ENCODE data around the gene ERC1. TPM values are rescaled to one million over a fixed set of nuclear protein-coding genes. Genes with fewer than 3 reads are reported as not detected.

ERC1 gene
- total and polyA plus RNA-seq, 8 donors: 34.9 to 64.9 (median 40.8) TPM

DNA sequence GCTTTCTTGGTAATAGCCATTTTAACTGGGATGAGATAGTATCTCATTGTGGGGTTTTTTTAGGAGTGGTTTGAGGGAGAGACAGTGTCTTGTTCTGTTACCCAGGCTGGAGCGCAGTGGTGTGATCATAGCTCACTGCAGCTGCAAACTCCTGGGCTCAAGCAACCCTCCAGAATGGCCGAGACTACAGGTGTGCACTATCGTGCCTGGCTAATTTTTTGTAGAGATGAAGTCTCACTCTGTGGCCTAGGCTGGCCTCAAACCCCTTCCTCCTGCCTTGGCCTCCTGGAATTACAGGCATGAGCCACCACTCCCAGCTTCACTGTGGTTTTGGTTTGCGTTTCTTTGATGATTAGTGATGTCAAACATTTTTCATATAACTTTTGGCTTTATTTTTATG is 293.6 kb downstream of the ERC1 start:
- peaks cover 0 to 11% of the 10 kb centered on the region in 2 donors for H3K4me1 ChIP-seq
- H3K9me3 ChIP-seq: no peaks in the 10 kb centered on the region
- no peaks in the 10 kb centered on the region for H3K27me3 ChIP-seq
- no peak for DNase-seq
- no peak overlapping the region for H3K4me3 ChIP-seq
- TF ChIP-seq, protein P1, sequence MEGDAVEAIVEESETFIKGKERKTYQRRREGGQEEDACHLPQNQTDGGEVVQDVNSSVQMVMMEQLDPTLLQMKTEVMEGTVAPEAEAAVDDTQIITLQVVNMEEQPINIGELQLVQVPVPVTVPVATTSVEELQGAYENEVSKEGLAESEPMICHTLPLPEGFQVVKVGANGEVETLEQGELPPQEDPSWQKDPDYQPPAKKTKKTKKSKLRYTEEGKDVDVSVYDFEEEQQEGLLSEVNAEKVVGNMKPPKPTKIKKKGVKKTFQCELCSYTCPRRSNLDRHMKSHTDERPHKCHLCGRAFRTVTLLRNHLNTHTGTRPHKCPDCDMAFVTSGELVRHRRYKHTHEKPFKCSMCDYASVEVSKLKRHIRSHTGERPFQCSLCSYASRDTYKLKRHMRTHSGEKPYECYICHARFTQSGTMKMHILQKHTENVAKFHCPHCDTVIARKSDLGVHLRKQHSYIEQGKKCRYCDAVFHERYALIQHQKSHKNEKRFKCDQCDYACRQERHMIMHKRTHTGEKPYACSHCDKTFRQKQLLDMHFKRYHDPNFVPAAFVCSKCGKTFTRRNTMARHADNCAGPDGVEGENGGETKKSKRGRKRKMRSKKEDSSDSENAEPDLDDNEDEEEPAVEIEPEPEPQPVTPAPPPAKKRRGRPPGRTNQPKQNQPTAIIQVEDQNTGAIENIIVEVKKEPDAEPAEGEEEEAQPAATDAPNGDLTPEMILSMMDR (IDR thresholded peaks at IDR 0.05): no peak
- no peaks in the 10 kb centered on the region for H3K36me3 ChIP-seq
- H3K27ac ChIP-seq: no peak overlapping the region
- no peak for ATAC-seq
- intact Hi-C loops (cut with DNase I): no loop called here

DNA sequence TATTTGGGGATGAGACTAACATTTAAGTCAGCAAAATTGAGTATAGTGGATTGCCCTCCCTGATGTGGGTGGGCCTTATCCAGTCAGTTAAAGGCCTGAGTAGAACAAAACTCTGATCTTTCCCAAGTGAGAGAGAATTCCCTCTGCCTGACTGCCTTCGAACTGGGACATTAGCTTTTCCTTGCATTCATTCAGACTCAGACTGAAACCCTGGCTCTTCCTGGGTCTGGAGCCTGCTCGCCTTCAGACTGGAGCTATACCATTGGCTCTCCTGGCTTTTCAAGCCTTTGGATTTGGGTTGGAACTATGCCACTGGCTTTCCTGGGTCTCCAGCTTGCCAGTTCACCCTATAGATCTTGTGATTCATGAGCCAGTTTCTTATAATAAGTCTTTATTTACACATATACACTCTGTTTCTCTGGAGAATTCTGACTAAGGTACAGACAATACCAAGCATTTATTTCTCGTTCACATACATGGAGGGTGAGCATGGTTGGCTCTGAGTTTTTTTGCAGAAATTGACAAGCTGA is 296.5 kb downstream of the ERC1 start:
- H3K27me3 ChIP-seq: no peaks in the 10 kb centered on the region
- intact Hi-C loops (cut with DNase I): no loop called here
- no peak for ATAC-seq

GRCh38 chr12:1288333-1288732 is 297.3 kb downstream of the ERC1 start:
- Histone ChIP-seq H3K27ac (no peak overlapping the region), H3K27me3 (no peaks in the 10 kb centered on the region), H3K36me3 (no peaks in the 10 kb centered on the region), H3K4me1 (peaks cover 4 to 22% of the 10 kb centered on the region in 2 donors), H3K9me3 (no peaks in the 10 kb centered on the region), H3K4me3 (no peak overlapping the region)
- TF ChIP-seq, protein P1 (IDR thresholded peaks at IDR 0.05): no peak
- no peak for ATAC-seq
- no peak for DNase-seq
- intact Hi-C loops (cut with DNase I): no loop called here

More for the DNA sequence above, 296.5 kb downstream of the ERC1 start:
- TF ChIP-seq, protein P1 (IDR thresholded peaks at IDR 0.05): no peak
- peaks cover 4 to 22% of the 10 kb centered on the region in 2 donors for H3K4me1 ChIP-seq
- no peak overlapping the region for H3K4me3 ChIP-seq
- no peak for DNase-seq
- no peaks in the 10 kb centered on the region for H3K36me3 ChIP-seq
- H3K27ac ChIP-seq: no peak overlapping the region
- no peaks in the 10 kb centered on the region for H3K9me3 ChIP-seq

GRCh38 chr12:1289371-1290155 is 298.5 kb downstream of the ERC1 start:
- intact Hi-C loops (cut with DNase I): no loop called here
- peak overlapping the region; percentile 14 to 79 for H3K27ac ChIP-seq
- no peak overlapping the region for H3K4me3 ChIP-seq
- ATAC-seq: peak; percentile 94
- DNase-seq: no peak
- H3K27me3 ChIP-seq: no peaks in the 10 kb centered on the region
- H3K4me1 ChIP-seq: peaks cover 4 to 22% of the 10 kb centered on the region in 2 donors
- no peaks in the 10 kb centered on the region for H3K36me3 ChIP-seq
- H3K9me3 ChIP-seq: no peaks in the 10 kb centered on the region
- TF ChIP-seq, protein P1 (IDR thresholded peaks at IDR 0.05): no peak

DNA sequence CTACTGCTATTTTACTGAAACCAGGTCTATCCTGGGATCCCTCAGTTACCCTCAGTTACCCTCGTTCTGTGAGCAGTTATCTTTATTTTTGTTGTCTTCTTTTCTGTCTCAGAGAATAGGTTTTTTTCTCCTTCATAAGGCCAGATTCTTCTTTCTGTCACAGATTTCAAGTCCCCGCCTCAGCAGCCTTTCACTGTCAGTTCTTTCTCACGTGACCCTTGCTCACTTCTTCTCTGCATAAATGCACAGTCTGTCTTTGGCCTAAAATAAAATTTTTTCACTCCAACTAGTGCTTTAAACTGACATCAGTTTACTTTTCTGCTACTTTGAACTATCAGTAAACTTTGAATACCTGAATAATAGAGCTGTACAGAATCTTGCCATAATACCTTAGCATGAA is 299.7 kb downstream of the ERC1 start:
- no peak for ATAC-seq
- Histone ChIP-seq H3K4me3 (no peak overlapping the region), H3K4me1 (peaks cover 4 to 22% of the 10 kb centered on the region in 2 donors), H3K9me3 (no peaks in the 10 kb centered on the region), H3K27me3 (no peaks in the 10 kb centered on the region), H3K27ac (peak overlapping the region; percentile 14 to 79), H3K36me3 (no peaks in the 10 kb centered on the region)
- no peak for DNase-seq
- intact Hi-C loops (cut with DNase I): no loop called here
- TF ChIP-seq, protein P1 (IDR thresholded peaks at IDR 0.05): no peak
